Aorta (tissue), 5 donors: Measurements from ENCODE around the gene VANGL1. TPM values are rescaled to one million over a fixed set of nuclear protein-coding genes. Genes with fewer than 3 reads are reported as not detected.
"Not testable (repeated sequence)": the region's sequence is repeated elsewhere in the genome, so short reads cannot be mapped to it uniquely, and the experiment has no call there.

Source experiments
- ATAC-seq: fragments of 200-7000 bp; cut with Tn5 transposase; one replicate; pipeline ENCODE4 v1.9.1; 2022; ENCODE audit warnings: moderate library complexity; ENCODE audit not compliant: low FRiP score
- DNase-seq, 2 donors: peaks; one replicate each; pipeline ENCODE4 v3.0.0-alpha.2; 2020
- H3K27ac ChIP-seq, 2 donors: one replicate each; pipeline ENCODE4 v1.5.1; 2013; ENCODE audit warnings: low read length in 2 of 2, mild to moderate bottlenecking in 2 of 2, moderate library complexity in 2 of 2, control low read depth in 1 of 2, inconsistent platforms in 1 of 2, low read depth in 1 of 2
- H3K27me3 ChIP-seq, 2 donors: one replicate each; pipeline ENCODE4 v1.6.1; 2013; ENCODE audit warnings: control low read depth in 1 of 2, low read length in 1 of 2, mild to moderate bottlenecking in 1 of 2, moderate library complexity in 1 of 2; ENCODE audit not compliant: insufficient read depth in 2 of 2, control insufficient read depth in 1 of 2
- H3K36me3 ChIP-seq, 2 donors: one replicate each; pipeline ENCODE4 v1.6.1; 2013; ENCODE audit warnings: control low read depth in 1 of 2, low read length in 1 of 2, mild to moderate bottlenecking in 1 of 2; ENCODE audit not compliant: insufficient read depth in 2 of 2, control insufficient read depth in 1 of 2
- H3K4me1 ChIP-seq, 2 donors: one replicate each; pipeline ENCODE4 v1.6.1; 2013; ENCODE audit warnings: low read length in 2 of 2, control low read depth in 1 of 2, mild to moderate bottlenecking in 1 of 2, moderate library complexity in 1 of 2; ENCODE audit not compliant: insufficient read depth in 2 of 2, control insufficient read depth in 1 of 2
- H3K4me3 ChIP-seq, 2 donors: one replicate each; pipeline ENCODE4 v1.5.1; 2013; ENCODE audit warnings: low read length in 2 of 2, control low read depth in 1 of 2, mild to moderate bottlenecking in 1 of 2
- H3K9me3 ChIP-seq: one replicate; pipeline ENCODE4 v1.6.1; 2013; ENCODE audit warnings: mild to moderate bottlenecking, low read length; ENCODE audit not compliant: control insufficient read depth
- WGBS, 2 donors: extraction: QIAGEN DNeasy Blood & Tissue Kit; methylation state at CpG; one replicate each; pipeline ENCODE4 v1.1.7; 2013; 5-methylcytosine and 5-hydroxymethylcytosine counted together
- intact Hi-C, 2 donors: fragments of 100-400 bp; cut with DNase I; formaldehyde crosslinking; loops; one replicate each; pipeline versions ENCODE4 v1.14.2 to v1.15.0; 2022
- polyA plus RNA-seq, 2 donors: library from polyadenylated mRNA; stranded (reverse); fragments of 200-250 nt; gene quantifications; one replicate each; pipeline ENCODE4 v1.2.3, GENCODE V29; 2013
- total RNA-seq, 2 donors: library from RNA; stranded (reverse); fragmentation: NEBNext Ultra II Directional; extraction: Animal tissue kit (Norgen Biotek cat#: 25700); gene quantifications; one replicate each; pipeline ENCODE4 v1.2.1, GENCODE V29; 2021
- donor health status: healthy with polysubstance abuse.
- donor health status: Bipolar disorder and iron deficiency.
- donor health status: DM: no; HTN: no; CAD: no.
- donor health status: DM: no; HTN: no; CAD: no.
- donor health status: DM: yes; HTN: yes; CAD: no.

Gene VANGL1
- total and polyA plus RNA-seq, 4 donors: 0.75 to 14.8 (median 6.0) TPM

GRCh38 chr1:115637247-115637646 lies 4.5 kb upstream of the VANGL1 start:
- DNase-seq, intact Hi-C loops: not testable (repeated sequence)

GRCh38 chr1:115640384-115640783 lies 1.4 kb upstream of the VANGL1 start:
- no peaks in the 10 kb centered on the region for H3K4me1 ChIP-seq
- DNase-seq: no peak
- H3K9me3 ChIP-seq: no peaks in the 10 kb centered on the region
- no peak overlapping the region for H3K27ac ChIP-seq
- no peak overlapping the region for H3K4me3 ChIP-seq
- 89 to 95% methylated on average over 1 of the region's 1 CpG for WGBS, 2 donors
- no peaks in the 10 kb centered on the region for H3K27me3 ChIP-seq
- ATAC-seq: no peak
- H3K36me3 ChIP-seq: no peaks in the 10 kb centered on the region
- intact Hi-C loops: loop anchor here in 1 of 2 donors (2.0 kb wide), 1 partner anchor 68 kb away; no protein-coding TSS in a partner anchor

More at GRCh38 chr1:115637247-115637646, 4.5 kb upstream of the VANGL1 start:
- H3K9me3 ChIP-seq, H3K4me1 ChIP-seq, H3K36me3 ChIP-seq, ATAC-seq, H3K27ac ChIP-seq, H3K27me3 ChIP-seq, H3K4me3 ChIP-seq: not testable (repeated sequence)
- WGBS, 2 donors: 87 to 94% methylated on average over 1 of the region's 1 CpG

DNA sequence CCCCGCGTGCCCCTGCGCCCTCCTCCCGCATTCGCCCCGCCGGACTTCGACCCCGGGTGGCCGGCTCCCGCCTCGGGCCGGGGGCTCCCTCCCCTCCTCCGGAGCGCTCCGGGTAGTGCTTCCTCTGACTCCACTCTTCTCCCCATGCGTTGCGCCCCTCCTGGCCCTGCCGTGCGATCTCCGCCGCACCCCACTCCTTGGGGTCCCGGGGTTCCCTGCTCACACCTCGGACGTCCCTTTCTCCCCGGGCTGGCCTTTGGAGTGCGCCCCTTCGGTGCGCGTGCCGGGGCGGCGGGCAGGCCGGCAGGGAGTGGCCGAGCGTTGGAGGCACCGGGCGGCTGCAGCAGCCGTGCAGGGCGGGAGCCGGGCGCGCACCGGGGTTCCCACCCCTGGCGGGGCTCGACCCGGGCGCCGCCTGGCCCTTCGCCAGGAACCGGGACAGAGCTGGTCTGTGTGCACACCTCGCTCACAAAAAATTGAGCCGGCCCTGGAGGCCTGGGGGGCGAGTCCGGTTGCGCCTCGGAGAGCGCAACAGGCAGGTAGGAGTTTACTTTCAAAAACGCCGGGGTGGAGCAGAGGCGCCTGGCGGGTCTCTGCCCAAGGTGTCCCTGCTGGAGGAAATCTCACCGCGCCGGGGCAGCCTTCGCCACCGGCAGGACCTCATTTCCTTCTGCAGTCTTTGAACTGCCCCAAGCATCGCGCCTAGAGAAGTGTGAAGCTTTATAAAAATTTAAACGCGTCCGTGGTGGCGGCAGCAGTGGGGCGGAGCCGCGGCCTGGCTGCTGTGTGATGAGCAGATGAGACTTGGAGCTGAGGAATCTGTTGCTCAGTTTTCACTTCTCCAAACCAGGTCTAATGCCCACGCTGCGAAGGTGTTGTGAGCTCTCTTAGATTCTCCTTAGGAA lies 650 bp downstream of the VANGL1 start:
- Histone ChIP-seq H3K27me3 (no peaks in the 10 kb centered on the region), H3K4me1 (peaks cover 0 to 3% of the 10 kb centered on the region in 2 donors), H3K36me3 (no peaks in the 10 kb centered on the region), H3K9me3 (no peaks in the 10 kb centered on the region), H3K27ac (peak overlapping the region in 1 of 2 donors; percentile 4), H3K4me3 (peak overlapping the region; percentile 32 to 96)
- intact Hi-C loops: no loop called here
- DNase-seq: peak; percentile 59 to 84
- WGBS, 2 donors: 0 to 1% methylated on average over 53 to 78 of the region's 78 CpGs
- peak; percentile 64 for ATAC-seq

GRCh38 chr1:115643225-115643624 lies 1.5 kb downstream of the VANGL1 start:
- ATAC-seq: no peak
- Histone ChIP-seq H3K27me3 (no peaks in the 10 kb centered on the region), H3K4me3 (peak overlapping the region in 1 of 2 donors; percentile 96), H3K4me1 (peaks cover 0 to 3% of the 10 kb centered on the region in 2 donors), H3K36me3 (no peaks in the 10 kb centered on the region), H3K27ac (no peak overlapping the region), H3K9me3 (no peaks in the 10 kb centered on the region)
- intact Hi-C loops: no loop called here
- WGBS, 2 donors: 46 to 48% methylated on average over 4 of the region's 4 CpGs
- no peak for DNase-seq

DNA sequence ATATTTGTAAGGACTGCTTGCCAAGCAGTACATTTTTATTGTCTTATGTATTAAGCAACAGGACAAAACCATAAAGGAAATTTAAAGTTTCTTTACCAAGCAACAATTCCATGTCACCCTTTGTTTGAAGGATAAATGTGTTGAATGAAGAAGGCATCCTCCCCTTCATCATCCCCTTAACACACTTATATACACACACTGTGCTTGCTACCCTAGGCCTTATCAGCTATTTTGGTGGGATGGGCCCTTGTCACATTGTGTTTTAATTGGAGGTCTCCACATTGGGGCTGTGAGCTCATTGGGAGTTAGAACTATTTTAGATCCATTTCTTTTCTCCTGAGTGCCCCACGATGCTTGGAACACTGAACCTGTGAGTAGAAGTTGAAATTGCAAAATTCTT lies 1.9 kb downstream of the VANGL1 start:
- Histone ChIP-seq H3K36me3 (no peaks in the 10 kb centered on the region), H3K4me3 (no peak overlapping the region), H3K27ac (no peak overlapping the region), H3K27me3 (no peaks in the 10 kb centered on the region), H3K9me3 (no peaks in the 10 kb centered on the region), H3K4me1 (peaks cover 0 to 3% of the 10 kb centered on the region in 2 donors)
- ATAC-seq (no peak), DNase-seq (no peak)
- intact Hi-C loops: no loop called here
- 38 to 68% methylated on average over 1 of the region's 1 CpG for WGBS, 2 donors

GRCh38 chr1:115644109-115644508 lies 2.3 kb downstream of the VANGL1 start:
- intact Hi-C loops: no loop called here
- H3K4me3 ChIP-seq: no peak overlapping the region
- ATAC-seq: no peak
- no peaks in the 10 kb centered on the region for H3K9me3 ChIP-seq
- no peak for DNase-seq
- no peaks in the 10 kb centered on the region for H3K27me3 ChIP-seq
- 89 to 90% methylated on average over 3 of the region's 3 CpGs for WGBS, 2 donors
- H3K36me3 ChIP-seq: no peaks in the 10 kb centered on the region
- peaks cover 0 to 3% of the 10 kb centered on the region in 2 donors for H3K4me1 ChIP-seq
- no peak overlapping the region for H3K27ac ChIP-seq

DNA sequence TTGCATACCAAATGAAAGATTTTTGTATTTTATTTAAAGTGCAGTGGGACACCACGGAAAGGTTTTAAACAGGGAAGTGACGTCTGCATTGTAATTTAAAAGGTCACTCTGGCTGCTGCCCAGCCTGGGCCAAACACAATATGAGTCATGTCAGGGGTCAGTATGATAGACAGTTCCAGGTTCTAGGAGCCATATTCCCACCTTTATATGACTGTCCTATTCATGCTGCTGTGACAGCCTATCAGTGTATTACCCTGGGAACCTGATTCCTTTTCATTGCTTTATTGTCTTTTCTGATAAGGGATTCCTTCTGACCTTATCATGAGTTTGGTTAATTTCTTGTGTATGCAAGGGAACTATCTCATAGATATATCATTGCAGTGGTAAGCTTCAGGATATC lies 5.3 kb downstream of the VANGL1 start:
- Histone ChIP-seq H3K27me3 (no peaks in the 10 kb centered on the region), H3K4me1 (peaks cover 0 to 3% of the 10 kb centered on the region in 2 donors), H3K36me3 (no peaks in the 10 kb centered on the region), H3K4me3 (no peak overlapping the region), H3K9me3 (no peaks in the 10 kb centered on the region), H3K27ac (no peak overlapping the region)
- 12 to 17% methylated on average over 2 of the region's 2 CpGs for WGBS, 2 donors
- no peak for DNase-seq
- ATAC-seq: no peak
- intact Hi-C loops: no loop called here

- intact Hi-C loops: no loop called here
- Histone ChIP-seq H3K4me1 (peaks cover 0 to 3% of the 10 kb centered on the region in 2 donors), H3K36me3 (no peaks in the 10 kb centered on the region), H3K27ac (no peak overlapping the region), H3K9me3 (no peaks in the 10 kb centered on the region), H3K4me3 (no peak overlapping the region), H3K27me3 (no peaks in the 10 kb centered on the region)
- no peak for ATAC-seq
- WGBS, 2 donors: 81 to 86% methylated on average over 2 of the region's 2 CpGs
- no peak for DNase-seq
Observed at GRCh38 chr1:115647507-115647906, 5.7 kb downstream of the VANGL1 start.
